Measurements from ENCODE around the gene PPM1K. TPM values are rescaled to one million over a fixed set of nuclear protein-coding genes. Genes with fewer than 3 reads are reported as not detected.
A peak's percentile ranks its signal among the peaks of the same experiment; 100 is the strongest.
"Not testable (repeated sequence)": the region's sequence is repeated elsewhere in the genome, so short reads cannot be mapped to it uniquely, and the experiment has no call there.

Gene PPM1K
- total RNA-seq (2014; rRNA removed; shearing (Covaris generic)) = 7.9 and 9.5 TPM in 2 replicates

DNA sequence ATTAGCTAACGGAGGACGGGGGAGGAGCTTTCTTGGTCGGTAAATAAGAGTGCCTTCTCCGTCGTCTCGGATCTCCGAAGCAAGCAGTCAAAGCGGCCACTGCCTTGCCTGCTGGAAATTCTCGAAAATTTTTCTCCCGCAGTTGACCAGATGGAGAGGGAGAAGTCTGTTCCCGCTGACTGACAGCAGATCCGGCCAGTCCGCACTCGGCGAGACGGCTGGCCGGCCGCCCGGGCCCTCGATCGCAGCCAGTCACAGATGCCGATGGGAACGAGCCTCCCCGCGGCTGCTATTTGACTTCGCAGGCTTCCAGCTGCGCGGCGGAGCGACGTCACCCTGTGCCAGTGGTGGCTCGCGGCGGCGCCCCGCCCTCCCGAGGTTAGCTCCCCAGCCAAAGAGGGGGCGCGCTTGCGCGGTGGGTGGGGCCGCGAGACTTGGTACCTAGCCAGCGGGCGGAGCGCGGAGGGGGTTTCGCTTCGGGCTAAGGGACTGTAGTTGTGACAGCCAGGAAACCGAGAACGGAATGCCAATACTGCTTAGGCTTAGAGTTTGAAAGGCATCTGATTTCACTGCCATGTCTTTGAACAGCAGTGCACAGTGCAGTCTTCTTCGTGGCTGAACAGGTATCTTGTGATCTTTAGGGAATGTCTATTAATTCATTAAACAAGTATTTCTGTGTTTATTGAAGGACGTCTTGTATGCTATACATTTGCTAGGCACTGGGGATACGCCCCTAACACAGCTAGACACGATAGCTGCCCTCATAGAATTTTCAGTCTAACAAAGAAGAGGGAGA, at the start of gene PPM1K:
Gene PPM1K (minus strand): TSS at position 123 of the 796 bp plus-strand sequence. CDS start 5,978 bp downstream, outside the sequence.
- peak; percentile 96 for DNase-seq (ENCODE audit: low spot score)

DNA sequence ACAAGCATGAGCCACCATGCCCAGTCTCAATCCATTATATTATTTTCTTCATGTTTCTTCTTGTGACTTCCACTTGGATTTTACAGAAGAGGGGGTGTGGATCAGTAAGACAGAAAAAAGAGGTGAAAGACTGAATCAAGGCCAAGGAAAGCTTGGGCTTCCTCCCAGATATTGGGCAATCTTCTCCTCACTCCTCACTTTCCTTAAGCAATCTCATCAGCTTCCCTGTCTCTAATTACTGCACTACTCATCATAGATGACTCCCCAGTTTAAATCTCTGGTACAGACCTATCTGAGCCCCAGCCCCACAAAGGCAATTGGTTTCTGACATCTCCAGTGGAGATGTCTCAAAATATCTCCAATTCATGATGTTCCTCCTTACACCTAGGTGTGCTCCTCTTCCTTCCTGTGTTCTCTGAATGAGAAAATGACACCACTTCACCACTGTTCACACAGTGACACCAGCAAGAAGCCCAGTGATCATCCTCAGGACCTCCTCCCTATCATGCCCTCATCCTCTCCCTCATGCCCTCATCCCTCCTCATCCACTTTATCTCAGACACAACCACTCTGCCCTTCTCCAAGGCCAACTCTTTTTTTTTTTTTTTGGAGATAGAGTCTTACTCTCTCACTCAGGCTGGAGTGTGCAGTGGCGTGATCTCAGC, 49.5 kb upstream of the PPM1K start:
- DNase-seq (ENCODE audit: low spot score) = no peak

DNA sequence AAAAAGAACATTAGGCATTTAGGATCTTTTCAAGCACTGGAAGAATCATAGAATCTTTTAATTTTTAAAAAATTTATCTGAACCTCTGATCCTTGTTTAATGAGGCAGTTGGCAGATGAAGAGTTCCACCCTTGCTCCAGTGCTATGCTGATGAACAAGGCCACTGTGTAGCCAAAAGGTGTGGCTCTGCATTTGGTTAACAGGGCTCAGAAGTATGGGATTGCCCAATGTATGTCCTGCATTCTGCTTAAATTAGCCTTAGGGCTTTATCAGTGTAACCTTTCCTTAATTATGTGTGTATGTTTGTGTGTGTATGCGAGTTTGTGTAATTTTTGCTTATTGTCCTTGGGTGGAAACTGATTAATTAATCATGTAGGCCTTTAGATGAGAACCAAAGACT, 43.3 kb upstream of the PPM1K start:
- DNase-seq (ENCODE audit: low spot score) = no peak

DNA sequence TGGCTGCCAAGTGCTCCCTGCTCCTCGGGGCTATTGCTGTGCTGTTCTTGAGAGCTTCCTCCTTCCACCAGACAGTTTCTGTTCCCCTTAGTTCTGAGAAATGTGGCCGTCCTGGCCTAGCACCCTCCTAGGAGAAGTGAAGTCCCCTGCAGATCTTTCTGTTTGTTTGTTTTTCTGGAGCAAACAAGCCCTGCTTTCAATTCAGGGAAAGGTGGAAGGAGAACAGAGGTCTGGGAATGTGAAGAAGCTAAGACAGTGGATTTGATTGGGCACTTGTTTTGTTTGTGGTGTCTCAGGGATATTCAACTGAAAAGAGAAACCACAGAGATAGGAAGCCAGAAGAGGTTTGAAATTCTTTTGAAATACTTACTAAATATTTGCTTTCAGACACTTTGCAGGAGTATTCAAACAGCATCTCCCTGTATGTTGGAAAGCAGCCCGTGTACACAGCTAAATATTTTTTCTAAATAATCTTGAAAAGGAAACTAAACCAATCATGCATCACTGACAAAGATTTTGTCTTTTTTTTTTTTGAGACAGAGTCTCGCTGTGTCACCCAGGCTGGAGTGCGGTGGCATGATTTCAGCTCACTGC, 36.5 kb upstream of the PPM1K start:
- DNase-seq (ENCODE audit: low spot score) = peak; percentile 37

DNA sequence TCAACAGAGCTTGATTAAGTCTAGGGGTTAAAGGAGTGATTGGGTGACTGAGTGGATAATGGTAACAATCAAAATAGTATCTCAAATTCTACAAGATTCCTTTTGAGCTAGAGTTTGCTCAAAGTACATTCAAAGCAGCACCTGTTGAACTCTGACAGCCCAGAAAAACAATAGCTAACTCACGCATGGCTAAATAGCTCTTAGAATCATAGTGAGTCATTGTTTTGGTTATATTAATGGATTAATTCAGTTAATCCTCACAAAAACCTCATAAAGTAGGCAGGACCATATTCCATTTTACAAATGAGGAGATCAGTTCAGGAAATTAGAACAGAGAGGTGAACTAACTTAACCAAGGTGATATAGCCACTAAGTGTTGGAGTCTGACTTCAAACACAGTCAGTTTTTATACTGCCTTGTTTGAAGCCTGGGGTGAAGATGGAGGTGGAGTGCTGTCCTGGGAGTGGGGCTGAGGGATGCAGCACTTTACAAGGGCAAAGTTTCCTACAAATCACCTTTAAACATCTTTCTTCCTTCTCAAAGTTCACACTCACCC, 35.9 kb upstream of the PPM1K start:
- DNase-seq (ENCODE audit: low spot score) = no peak

DNA sequence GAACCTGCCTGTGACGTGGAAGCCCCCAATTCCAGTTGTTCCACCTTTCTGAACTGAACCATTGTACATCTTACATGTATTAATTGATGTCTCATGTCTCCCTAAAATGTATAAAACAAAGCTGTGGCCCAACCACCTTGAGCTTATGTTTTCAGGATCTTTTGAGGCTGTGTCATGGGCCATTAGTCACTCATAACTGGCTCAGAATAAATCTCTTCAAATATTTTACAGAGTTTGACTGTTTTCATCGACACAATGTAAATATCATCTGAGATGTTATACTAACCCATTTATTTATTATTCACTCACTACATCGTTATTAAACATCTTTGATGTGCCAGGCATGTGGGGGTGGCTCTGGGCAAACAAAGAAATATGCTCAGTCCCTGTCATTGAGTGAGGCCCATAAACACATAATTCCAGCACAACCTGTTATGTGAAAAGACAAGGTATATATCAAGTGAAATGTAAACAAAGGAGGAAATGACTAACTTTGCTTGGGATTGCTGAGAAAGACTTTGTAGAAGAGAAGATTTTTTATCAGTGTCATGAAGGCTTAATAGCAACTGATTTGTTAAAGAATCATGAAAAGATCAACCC, 34.5 kb upstream of the PPM1K start:
- no peak for DNase-seq (ENCODE audit: low spot score)

DNA sequence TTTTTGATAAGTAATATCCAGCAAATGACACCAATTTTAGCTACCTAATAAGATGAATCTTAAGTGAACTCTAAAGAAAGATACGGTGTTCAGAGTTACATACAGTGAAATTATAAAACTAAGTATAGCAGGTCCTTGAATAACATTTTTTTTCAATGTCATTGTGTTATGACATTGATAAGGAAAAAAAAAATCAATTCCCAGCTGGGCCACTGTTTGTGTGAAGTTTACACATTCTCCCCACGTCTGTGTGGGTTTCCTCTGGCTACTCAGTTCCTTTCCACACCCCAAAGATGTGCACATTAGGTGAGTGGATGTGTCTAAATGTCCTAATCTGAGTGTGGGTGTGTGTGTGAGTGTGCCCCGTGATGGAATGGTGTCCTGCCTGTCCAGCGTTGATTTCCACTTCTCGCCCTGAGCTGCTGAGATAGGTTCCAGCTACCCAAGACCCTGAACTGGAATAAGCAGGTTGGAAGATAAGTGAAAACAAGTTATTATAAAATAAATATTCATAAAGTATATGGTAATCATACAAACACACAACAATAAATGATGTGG, 31.2 kb upstream of the PPM1K start:
- DNase-seq (ENCODE audit: low spot score) = no peak

DNA sequence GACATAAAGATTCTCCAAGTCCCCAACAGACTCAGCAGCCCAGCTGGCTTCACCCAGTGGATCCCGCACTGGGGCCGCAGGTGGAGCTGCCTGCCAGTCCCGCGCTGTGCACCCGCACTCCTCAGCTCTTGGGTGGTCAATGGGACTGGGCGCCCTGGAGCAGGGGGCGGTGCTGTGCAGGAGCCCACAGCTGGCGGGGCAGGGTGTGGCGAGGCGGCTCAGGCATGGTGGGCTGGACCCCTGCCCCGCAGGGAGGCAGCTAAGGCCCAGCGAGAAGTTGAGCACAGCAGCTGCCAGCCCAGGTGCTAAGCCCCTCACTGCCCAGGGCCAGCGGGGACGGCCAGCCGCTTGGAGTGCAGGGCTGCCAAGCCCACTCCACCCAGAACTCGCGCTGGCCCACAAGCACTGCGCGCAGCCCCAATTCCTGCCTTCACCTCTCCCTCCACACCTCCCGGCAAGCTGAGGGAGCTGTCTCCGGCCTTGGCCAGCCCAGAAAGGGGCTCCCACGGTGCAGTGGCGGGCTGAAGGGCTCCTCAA, 28.8 kb upstream of the PPM1K start:
- DNase-seq (ENCODE audit: low spot score) = not testable (repeated sequence)

DNA sequence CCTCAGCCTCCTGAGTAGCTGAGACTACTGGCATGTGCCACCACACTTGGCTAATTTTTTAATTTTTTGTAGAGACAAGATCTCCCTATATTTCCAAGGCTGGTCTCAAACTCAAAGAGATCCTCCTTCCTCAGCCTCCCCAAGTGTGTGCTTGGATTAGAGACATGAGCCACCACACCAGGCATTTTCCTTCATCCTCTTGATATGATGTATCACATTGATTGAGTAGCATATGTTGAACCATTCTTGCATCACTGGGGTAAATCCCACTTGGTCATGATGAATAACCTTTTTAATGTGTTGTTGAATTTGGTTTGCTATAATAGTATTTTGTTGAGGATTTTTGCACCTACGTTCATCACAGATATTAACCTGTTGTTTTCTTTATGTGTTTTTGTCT, 24.2 kb upstream of the PPM1K start:
- no peak for DNase-seq (ENCODE audit: low spot score)

DNA sequence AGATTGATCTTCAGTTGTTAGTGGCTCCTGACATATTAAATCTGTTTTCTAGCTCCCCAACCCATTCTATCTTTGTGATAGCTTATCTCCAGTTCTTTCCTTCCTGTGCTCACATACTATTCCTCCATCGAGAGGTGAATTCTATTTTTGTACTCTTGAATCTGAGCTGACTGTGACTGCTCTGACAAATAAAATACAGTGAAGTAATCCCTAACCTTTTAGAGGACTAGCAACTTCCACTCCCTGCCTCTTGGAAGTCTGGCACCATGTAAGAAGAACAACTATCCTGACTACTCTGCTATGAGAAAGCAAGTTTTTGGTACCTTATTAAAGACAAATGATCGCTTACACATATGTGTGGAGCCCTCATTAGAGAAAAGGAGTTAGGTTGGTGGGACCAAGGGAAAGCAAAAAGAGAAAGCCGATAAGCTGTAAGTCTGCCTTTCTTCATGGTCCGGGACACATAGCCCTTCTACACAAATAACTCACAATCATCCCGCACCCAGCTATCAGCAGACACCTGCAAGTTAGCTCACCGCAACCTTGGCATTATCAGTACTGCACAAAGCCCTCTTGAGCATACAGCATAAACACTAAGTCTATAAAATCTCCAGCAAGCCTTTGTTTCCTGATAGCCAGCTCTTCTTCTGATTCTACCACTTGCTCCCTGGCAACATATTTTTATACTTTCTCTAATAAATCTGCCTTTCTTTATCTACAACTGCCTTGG, 13.5 kb upstream of the PPM1K start:
- DNase-seq (ENCODE audit: low spot score) = no peak

DNA sequence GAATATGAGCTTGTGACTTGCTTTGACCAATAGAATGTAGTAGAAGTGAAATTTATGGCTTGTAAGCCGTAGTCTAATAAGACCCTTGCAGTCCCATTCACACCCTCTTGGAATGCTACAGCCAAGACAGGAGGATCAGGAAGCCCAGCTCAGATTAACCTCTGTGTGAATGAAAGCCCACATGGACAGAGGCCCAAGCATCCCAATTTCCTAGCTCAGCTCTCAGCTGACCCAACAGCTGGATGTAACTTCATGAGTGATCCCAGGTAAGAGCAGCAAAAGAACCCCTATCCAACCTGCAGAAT, 12.8 kb upstream of the PPM1K start:
- no peak for DNase-seq (ENCODE audit: low spot score)

DNA sequence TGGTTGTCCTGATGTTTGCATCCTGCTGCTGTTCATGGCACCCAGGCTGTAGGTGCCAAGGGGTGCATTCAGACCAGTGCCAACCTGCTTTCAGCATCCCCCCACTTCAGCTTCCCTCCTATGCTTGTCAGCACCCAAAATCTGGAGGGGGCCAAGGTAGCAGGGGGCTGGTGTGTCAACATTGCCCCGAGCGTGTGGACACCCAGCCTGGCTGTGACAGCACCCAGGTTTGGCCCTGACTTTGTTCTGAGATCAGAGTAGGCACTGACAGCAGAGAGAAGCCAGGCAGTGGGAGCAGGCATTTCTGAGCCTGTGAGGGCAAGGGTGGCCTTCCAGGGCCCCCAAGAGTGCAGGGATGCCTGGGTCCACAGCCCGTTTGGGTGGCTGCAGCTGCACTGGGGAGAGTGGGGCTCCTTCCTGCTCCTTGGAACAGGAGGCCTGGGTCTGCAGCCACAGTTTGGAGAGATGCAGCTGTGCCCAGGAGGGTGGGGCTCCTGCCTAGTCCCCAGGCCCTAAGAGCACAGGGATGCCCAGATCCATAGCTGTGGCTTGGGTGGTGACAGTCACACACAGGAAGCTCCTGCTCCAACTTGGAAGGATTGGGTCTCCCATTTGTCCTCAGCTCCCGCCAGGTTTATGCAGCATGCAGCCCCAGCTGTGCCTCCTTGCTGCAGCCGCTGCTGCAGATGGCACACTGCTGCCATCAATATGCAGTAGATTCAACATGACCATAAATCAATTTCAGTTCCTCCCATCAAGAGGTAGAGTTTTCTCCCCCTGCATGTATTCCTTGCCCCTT, 12.3 kb upstream of the PPM1K start:
- DNase-seq (ENCODE audit: low spot score) = no peak

DNA sequence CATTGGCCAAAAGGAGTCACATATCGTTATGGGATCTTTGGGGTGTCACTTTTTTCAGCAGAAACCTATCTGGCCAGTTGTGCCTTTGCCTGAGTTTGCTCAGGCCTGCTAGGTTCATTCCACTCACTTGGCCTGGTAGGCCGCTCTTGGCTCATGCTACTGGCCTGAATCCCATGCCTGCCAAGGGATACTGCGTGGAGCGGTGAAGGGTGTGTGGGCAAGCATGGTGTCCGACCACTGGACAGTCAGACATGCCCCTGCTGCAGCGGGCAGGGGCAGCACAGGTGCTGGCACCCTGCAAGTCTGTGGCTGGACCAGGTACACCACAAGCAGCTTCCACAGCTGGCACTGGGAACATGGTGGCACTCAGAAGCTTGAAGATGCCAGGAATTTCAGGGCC, 11.3 kb upstream of the PPM1K start:
- no peak for DNase-seq (ENCODE audit: low spot score)

DNA sequence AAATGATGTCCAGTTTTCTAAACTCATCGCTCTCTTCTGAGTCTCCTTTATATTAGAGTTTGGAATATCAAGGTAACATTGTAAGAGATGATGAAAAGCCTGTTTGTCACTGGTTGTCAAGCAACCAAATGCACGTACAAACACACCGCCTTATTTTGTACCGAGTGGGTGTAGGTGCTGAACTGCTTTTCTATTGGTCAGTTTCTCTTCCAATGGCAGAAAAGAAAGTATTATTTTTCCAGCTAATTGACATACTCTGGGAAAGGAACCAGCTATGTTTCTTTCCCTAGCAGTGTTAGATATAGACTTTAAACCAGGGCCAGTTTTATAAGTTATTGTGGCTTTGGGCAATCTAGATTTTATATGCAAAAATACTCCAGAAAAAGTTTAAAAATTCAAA, 6.6 kb upstream of the PPM1K start:
- no peak for DNase-seq (ENCODE audit: low spot score)

DNA sequence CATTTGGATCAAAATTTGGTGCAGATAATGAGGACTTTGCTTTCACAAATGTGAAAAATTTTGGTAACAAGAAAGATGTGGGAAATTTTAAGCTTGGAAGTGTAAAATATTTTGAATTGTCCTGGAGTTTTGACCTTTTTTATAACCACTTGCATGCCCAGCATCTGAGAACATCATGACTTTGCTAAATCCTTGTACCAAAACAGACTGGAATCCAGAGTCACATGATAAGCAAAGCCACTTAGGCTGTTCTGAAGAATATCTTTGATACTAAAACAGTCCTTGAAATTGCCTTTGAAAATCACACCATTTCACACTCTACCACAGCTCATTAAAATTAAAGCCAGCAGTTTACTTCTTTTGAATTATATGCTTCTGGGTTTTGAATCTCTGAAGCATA, 2.5 kb upstream of the PPM1K start:
- DNase-seq (ENCODE audit: low spot score) = no peak

DNA sequence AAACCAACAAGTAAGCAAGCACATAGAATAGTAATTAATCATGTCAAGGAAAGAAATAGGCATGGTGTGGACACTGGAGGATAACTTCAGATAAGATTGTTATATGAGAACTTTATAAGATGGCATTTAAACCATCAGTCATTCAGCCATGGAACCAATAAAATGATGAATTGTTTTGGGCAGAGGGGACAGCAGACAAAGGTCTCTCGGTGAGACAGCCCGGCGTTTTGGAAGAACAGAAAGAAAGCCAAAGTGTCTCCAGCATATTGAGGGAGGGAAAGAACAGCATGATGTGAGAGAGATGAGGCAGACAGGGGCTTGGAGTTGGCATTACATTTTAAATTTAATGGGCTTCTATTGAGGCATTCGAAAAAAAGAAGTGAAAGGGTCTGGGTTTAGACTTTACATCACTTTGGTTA, 883 bp upstream of the PPM1K start:
- DNase-seq (ENCODE audit: low spot score) = no peak

DNA sequence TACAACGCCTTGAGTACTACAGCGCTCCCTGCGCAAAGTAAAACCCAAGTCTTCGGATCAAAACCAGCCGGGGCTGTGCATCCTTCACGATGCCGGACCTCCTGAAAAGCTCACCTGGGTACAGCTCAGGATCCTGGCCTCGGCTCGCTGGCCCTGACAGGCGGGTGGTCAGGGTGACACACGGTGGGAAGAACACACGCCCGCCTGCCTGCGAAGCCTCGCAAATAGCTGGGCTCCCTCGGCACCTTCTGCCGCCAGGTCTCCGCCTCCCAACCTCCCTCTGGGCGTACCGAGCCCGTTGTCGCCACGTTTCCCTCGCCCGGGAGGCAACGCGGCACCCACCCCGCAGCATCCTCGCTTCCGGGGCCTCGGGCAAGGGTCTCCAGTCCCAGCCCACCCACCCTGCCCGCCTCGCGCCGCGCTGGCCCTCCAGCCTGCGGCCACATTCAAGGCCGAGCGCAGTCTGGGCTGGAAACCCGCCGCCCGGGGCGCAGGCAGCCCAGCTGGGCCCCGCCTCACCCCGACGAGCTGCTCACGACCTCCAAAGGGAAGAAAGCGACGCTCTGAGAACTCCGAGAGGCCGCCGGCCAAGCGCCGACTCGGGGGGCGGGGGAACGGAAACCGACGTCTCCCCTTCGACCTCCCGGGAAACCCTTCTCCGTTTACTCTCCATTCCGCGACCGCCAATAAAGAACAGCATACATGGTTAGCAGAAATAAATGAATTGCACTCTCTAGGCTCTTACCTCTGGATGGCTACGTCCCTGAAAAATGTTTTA, 511 bp downstream of the PPM1K start:
- no peak for DNase-seq (ENCODE audit: low spot score)

DNA sequence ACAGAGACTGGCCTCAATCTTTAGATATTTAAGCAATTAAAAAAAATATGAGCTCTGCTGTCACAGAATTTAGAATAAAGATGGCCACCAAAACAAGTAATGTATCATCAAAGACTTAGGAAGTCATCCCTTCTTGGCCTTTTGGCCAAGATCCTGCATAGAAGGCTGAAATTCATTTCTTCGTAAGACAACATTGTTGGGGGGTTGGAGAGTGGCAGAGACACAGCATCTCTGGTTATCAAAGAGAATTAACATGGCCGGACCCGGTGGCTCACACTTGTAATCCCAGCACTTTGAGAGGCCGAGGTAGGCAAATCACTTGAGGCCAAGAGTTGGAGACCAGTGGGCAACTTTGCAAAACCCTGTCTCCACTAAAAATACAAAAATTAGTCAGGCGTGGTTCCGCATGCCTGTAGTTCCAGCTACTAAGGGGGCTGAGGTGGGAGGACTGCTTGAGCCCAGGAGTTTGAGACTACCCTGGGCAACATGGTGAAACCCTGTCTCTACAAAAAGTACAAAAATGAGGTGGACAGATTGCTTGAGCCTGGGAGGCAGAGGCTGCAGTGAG, 4.0 kb downstream of the PPM1K start:
- DNase-seq (ENCODE audit: low spot score) = no peak

DNA sequence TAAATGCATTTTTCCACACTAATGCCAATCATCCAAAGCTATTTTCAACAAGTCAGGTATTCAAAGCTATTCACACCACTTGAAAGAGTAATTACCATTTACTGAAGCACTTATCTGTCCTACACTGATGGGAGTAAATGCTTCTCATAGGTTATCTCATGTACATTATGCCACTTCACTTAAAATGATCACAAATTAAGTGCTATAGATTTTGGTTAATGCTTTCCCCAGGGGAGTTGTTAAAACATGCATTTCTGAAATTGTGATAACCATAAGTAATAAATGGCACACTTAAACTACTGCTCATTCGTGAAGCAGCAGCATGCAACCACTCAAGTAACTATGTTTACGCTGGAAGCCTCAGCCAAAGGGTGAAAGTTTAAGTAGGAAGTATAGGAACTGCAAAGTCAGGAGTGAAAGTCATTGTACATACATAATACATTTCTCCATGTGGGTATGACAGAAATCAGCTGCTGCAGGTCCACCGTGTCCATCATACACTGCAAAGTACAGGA, 6.6 kb downstream of the PPM1K start:
- no peak for DNase-seq (ENCODE audit: low spot score)

Measured in A172 (cell line).